Stimulated activated naive CD4-positive, alpha-beta T cell treated with Interleukin-2 at 50 U/mL for 16 hours (primary cell): Measurements from ENCODE around the gene ALG11.
"Not testable (repeated sequence)": the region's sequence is repeated elsewhere in the genome, so short reads cannot be mapped to it uniquely, and the experiment has no call there.

Experiments
- DNase-seq: peaks from one replicate; lab custom pipeline; 2025; lab: John Stamatoyannopoulos, UW

ALG11 gene, protein sequence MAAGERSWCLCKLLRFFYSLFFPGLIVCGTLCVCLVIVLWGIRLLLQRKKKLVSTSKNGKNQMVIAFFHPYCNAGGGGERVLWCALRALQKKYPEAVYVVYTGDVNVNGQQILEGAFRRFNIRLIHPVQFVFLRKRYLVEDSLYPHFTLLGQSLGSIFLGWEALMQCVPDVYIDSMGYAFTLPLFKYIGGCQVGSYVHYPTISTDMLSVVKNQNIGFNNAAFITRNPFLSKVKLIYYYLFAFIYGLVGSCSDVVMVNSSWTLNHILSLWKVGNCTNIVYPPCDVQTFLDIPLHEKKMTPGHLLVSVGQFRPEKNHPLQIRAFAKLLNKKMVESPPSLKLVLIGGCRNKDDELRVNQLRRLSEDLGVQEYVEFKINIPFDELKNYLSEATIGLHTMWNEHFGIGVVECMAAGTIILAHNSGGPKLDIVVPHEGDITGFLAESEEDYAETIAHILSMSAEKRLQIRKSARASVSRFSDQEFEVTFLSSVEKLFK

DNA sequence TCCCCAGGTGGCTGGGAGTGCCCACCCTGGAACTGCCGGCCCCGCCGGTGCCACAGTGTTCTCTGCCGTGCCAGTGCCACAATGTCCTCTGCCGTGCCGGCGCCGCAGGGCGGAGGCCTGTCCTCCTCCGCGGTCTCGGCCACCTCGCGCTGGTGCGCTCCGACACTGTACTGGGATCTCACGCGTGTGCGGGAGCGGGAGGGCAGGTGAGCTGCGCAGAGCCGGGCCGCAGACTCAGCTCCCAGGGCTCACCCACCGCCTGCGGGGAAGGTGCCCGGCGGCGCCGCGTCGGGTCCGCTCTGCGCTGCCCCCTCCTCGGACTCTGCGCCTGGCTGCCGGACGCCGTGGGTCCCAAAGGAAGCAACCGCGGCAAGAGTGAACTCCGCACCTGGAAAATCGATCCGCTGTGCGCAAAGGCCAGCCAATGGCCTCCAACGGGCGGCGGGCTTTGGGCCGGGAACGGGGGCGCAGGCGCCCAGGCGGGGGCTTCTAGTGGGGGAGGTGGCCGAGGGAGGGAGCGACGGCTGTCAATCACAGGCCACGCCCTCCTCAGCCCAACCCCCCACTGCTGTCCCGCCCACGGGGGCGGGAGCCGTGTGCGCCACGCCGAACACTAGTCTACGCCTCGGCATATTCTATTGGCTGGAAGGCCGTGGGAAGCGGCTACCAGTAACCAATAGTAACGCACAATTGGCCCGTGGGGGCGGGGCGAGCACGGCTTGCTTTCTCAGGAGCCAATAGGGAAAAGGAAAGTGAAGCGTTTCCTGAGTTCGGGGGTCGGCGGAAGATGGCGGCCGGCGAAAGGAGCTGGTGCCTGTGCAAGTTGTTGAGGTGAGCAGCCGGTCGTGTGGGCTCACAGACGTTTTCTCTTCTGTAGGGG, at the start of gene ALG11:
TSS of gene ALG11 (plus strand) at position 767 of the 880 bp plus-strand sequence. CDS start at position 788, 21 bp downstream.
- peak; percentile 98 for DNase-seq

DNA sequence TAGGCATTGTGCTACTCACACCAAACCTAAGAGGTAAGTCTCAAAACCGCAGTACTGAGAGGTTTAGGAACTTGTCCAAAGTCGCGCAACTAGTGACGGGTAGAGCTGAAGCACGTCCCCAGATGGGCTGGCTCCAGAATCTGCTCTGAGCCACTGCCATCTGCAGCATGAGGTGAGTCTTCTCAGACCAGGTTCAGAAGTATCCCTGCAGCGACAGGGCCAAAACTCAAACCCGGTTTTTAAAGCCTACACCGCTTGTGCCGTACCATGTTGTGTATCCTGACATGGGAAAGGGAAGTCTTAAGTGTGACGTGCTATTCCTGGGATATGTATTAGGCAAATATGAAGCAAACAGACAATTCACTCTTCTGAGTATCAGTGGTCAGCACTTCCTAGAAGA, 46.0 kb upstream of the ALG11 start:
- DNase-seq = no peak

DNA sequence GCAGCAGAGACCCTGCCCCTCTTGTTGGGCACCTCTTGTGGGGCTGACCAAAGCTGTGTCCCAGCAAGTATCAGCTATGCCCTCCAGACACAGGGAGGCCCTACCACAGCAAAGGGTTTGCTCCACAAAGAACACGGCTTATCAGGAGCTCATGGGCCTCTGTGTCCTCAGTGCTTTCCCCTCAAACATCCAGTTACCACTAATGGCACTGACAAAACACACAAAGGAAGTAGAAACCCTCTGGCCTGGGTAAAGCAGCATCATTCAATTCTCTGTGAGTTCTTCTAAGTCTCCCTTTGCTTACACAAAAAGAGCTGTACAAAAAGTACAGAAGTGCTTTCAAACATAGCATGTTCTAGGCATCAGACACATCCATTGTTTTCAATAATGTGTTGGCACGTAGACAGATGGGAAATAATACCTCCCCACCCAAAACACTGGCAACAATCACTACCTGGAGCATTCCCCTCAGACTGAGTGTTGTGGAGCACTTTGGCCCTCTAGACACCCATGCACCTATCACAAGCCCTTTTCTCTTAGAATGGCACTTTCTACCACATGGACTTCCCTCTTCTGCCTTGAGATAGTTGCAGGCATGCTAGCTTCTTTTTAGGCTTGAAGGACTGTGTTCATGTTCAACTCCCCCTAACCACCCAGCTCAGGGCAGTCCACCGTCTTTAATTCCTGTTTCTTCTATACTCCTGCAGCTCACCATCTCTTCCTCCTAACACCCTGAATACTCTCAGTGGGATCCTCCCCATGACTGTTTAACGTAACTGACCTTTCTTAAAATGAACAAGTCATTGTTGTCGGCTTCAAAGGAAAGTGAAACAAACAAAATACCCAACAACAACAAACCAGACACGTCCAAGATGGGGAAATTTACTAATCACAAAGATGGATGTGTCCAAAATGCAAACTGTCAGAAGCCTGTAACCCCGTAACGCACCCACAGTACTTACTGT, 44.4 kb upstream of the ALG11 start:
- no peak for DNase-seq

DNA sequence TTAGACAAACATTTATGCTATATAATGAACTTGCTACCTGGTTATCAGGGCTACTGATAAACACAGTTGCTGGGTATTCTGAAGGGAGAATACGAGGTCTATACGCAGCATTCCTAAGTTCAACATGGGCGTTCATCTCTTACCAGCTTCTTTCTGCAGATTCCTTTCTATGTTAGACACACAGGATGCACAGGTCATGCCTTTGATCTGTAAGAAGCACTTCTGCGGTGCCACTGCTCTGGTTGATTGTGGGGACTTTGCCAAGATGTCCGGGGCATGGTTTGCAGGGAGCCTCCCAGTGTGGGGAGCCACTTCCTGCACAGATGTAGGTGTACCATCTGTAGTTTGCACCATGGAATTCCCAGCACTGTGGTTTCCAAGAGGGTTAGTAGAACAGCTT, 41.8 kb upstream of the ALG11 start:
- no peak for DNase-seq

DNA sequence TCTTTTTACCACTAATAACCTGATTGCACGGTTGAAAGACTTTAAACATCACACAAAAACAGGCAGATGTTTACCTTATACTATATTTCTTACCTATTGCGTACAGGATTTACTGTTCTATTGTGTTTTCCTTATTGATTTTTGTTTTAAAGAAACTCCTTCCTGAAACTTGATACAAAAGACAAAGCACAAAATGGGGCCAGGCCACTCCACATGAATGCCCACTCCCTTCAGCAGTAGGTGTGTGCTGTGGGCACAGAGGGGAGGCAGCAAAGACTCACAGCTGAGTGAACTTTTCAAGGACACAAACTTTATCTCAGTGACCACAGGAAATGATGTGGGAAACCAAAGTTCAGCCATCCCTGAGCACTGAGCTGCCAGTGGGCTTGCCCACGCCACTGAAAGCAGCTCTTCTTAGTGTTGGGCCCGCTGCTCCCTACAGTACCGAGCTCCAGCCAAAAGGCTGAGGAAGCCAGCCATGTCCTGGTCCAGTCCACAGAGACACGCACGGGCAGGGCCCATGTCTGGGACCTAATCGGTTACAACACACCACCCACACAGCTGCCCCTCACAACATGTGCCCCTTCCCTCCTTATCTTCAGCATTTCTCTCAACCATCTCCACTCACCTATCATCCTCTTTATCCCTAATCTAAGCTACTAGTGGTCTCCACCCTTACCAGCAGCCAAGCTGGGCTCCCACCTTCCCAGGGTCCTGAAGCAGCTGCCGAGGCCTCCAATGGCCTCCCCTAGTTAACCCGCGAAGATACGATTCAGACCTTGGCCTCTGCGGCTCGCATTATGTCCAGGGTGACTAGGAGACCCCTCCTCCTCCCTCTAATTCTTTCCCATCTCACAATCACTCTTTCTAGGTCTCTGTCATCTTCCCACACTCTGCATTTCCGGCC, 40.4 kb upstream of the ALG11 start:
- DNase-seq = no peak

DNA sequence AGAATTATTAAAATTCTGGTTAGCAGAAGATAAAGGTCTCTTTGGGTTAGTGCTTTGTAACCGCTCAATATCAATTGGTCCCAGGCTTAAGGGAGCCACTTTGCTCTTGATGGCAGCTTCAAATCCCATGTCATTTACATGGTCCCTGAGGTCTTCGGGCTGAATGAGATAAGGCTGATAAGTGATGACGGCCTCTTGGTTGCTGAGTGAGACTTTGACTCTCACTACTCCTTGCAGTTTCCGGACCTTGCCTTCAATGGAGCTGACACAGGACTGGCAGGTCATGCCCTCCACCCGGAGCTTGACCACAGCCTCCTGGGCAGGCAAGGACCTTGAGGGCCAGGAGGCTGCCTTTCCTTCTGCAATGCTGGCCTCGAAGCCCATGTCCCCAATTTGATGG, 37.7 kb upstream of the ALG11 start:
- DNase-seq = no peak

DNA sequence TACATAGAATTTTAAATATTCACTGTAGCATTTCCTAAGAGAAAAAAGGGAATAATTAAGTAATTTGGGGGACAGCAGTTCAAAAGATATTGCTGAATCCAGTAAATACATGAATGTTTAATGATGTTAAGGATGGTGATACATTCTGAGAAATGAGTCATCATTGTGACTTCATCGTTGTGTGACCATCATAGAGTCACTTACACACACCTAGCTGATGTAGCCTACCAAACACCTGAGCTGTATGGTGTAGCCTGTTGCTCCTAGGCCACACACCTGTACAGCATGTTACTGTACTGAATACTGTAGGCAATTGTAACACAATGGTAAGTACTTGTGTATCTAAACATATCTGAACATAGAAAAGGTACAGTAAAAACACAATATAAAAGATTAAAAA, 35.8 kb upstream of the ALG11 start:
- no peak for DNase-seq

DNA sequence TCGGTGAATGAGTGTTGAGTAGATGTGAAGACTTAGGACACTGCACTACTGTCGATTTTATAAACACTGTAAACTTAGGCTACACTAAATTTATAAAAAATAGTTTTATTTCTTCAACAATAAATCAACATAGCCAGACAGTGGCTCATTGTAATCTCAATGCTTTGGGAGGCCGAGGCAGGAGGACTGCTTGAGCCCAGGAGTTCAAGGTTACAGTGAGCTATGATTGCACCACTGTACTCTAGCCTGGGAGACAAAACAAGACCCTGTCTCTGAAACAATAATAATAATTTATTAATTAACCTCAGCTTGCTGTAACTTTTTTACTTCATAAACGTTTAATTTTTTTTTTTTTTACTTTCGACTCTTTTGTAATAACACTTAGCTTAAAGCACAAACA, 35.3 kb upstream of the ALG11 start:
- no peak for DNase-seq

DNA sequence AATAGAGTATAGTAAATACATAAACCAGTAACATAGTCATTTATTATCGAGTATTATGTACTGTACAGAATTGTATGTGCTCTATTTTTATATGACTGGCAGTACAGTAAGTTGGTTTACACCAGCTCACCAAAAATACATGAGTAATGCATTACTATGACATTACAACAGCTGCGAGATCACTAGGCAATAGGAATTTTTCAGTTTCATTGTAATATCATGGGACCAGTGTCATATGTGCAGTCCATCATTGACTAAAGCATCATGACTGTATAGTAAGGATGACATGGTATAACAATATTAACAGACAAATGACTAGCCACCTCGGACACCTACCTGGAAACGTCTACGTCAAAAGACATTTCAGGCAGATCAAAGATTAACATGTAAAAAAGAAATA, 34.6 kb upstream of the ALG11 start:
- DNase-seq = no peak

DNA sequence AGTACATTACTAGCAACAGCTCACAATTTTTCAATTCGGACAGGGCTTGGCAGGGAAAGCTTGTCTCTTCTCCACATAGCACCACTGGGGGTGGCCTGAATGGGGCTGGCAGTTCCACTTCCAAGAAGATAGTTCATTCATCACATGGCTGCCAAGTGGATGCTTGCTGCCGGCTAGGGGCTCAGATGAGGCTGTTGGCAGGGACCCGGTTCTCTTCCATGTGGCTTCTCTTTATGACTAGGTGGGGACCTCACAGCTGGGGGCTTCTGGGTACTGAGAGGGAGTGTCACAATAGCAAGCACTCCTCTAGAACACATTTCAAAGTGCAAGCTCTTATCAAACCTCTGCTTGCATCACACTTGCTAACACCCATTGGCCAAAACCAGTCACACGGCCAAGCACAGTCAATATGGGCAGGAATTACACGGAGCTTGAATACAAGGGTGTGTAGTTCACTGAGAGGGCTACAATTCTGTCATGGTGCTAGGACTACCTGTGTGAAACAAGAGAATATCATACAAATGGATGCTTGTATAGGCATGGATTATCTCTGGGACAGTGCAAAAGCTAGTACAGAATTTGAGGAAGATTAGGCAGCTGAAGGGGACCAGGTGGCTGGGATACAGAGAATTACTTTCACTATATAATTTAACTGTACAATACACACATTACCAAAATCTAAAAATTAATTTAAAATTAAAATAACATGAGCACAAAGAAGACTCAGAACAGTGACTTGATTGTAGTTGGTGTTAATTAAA, 33.2 kb upstream of the ALG11 start:
- no peak for DNase-seq

DNA sequence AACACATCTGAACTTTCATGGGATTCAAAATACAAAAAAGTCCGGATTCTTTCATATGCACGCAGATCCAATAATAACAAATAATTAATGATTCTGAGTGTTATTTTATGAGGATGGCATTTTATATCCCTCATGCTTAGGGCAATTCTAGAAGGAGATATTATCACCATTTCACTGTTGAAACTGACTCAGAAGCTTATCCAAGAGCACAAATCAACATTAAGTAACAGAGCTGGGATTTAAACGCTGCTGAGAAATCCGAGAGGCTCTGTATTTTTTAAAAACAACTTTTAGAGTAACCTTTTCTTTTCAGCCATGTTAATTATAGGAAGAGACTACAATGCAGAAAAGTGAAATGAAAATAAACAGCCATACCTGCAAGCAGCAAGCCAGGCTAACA, 31.3 kb upstream of the ALG11 start:
- no peak for DNase-seq

DNA sequence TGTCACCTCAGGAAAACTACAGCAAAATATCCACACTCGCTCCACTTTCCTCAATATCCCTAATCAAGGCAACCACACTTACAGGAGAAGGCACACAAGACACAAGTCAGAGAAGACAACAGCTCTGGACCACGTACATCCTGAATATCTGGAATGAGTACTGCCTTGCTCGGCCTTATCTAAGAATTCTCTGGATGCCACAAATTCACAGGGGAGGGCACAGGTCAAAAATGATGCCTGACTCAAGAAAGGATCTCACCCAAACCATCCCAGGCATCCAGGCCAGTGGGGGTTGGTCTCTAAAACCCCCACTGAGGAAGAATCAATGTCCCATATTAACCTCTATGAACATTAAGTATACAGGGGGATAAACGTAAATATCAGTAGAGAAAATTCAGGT, 30.8 kb upstream of the ALG11 start:
- no peak for DNase-seq

DNA sequence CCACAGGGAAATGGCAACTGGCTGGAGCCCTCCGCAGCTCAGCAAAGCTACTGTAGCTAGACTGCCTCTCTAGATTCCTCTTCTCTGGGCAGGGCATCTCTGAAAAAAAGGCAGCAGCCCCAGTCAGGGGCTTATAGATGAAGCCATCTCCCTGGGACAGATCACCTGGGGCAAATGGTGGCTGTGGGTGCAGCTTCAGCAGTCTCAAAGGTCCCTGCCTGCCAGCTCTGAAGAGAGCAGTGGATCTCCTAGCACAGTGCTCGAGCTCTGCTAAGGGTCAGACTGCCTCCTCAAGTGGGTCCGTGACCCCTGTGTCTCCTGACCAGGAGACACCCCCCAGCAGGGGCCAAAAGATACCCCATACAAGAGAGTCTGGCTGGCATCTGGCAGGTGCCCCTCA, 28.9 kb upstream of the ALG11 start:
- not testable (repeated sequence) for DNase-seq

DNA sequence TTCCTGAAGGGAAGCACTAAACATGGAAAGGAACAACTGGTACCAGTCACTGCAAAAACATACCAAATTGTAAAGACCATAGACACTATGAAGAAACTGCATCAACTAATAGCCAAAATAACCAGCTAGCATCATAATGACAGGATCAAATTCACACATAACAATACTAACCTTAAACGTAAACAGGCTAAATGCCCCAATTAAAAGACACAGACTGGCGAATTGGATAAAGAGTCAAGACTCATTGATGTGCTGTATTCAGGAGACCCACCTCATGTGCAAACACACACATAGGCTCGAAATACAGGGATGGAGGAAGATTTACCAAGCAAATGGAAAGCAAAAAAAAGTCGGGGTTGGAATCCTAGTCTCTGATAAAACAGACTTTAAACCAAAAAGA, 27.3 kb upstream of the ALG11 start:
- DNase-seq = not testable (repeated sequence)

DNA sequence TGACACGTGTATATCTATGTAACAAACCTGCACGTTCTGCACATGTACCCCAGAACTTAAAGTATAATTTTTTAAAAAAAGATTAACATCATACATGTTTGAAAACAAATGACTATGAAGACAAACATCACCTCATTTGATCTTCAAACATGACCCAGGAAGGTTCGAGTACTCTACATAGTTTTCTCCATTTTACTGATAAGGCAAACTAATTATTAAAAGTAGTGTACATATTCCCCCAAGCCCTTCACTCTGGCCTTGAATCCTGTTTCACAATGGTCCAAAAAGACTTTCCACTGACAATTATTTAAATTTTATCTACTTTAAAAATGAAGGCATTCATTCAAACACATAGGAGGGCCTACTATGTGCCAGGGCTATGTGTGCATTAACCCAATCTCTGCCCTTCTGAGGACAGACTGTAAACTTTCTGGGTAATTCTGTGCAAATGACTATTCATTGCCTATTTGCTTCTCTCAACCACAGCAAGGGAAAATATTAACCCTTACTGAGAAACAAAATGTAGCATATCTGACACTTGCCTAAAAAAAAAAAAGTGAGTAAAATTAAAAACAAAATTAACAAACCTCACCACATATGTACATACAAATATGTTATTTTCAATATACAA, 23.1 kb upstream of the ALG11 start:
- no peak for DNase-seq

DNA sequence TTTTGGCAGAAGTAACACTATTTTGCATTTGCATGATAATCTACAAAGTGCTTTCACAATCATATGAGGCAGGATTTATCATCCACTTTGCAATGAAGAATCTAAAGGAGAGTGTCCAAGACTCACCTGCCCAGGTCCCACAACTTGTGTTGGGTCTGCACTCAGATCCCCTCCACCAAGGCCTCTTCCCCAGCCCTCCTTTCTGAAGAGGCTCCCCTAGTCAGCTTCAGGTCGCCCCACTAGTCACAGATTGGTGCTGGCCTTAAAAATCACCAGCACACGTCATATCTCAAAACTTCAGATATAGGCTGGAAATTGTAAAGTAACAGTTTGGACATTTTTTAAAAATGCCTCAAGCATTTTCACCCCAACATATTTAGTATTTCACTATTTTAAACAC, 18.5 kb upstream of the ALG11 start:
- DNase-seq = no peak

DNA sequence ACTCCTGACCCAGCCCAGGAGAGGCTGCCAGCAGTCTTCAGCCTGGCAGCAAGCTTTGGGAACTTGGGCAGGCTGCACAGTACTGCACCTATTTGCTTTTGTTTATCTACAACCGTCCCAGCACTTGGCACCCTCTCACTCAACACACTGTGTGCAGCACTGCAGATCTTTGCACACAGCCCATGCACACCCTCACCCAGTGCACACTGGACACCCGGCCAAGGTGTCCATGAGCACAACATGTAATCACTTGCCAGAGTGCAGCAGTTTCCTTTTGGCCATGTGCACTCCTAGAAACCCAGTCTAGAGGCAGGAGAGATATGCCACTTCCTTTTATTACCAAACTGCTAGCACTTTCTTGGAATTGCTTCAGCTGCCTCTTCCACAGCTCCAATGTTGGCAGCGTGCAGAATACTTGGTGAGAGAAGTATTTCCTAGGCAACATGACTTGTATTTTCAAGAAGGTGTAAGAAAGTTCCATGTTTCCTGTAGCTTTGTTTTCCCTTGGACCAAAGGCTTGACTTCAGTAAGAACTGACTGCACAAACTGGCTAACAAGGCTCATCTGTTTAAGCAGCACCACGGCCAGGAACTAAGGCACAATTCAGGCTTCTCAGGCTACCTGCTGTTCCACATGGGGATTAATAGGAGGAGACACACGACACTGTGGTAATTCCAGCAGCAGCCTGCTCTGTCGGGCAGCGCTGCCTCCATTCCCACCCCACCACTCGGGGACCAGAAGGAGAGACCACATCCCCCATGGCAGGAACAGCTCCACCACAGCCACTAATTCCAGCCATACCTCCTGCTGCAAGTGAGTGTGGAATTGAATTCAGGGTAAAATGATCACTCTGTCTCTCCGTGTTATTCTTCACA, 16.3 kb upstream of the ALG11 start:
- DNase-seq = no peak

DNA sequence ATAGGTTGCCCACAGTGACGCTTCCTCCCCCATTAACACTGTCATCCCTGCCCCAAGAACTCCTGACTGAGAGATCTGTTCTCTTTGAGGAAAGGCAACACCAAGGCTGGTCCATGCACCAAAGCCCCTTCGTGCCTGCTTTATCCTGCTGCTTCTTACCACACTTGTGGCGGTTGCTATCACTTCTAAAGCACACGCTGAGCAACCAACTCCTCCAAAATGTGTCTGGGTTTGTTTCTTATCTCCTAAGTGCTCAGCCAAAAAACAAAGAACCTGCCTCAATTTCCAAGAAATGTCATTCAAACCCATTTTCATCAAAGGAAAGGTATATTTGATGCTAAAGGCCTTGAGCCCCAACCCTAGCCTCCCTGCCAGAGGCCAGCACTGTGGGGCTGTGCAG, 15.6 kb upstream of the ALG11 start:
- no peak for DNase-seq

DNA sequence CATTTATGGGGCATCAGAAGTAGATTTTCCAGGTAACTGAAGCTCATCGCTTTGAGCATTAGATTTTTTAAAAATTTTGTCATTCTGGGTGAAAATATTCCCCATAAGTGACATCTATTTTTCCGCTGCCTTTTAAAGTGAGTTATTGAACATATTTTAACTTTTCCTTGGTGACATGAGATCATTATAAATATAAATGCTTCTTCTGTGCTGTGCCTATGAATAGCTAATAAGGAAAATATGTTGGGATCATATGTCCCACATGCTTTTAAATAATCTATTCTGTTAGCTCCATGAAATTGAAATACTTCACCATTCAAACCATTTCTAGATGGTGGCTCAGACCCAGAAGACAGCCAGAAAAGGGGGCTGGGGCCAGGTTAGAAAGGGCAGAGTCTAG, 15.0 kb upstream of the ALG11 start:
- DNase-seq = no peak
